Mesenteric fat pad (tissue), 1 donor: ENCODE data around the gene VSIG10L2. TPM values are rescaled to one million over a fixed set of nuclear protein-coding genes. Genes with fewer than 3 reads are reported as not detected.
"Not testable (repeated sequence)": the region's sequence is repeated elsewhere in the genome, so short reads cannot be mapped to it uniquely, and the experiment has no call there.

Experiments used
- DNase-seq: peaks from one replicate; pipeline ENCODE4 v3.0.0-alpha.2; 2020; ENCODE audit warnings: low spot score
- long read RNA-seq: library from polyadenylated mRNA; unstranded; transcript quantifications from one replicate; pipeline ENCODE4 v2.0.0, GENCODE V29; 2020
- total RNA-seq: library from RNA; stranded (reverse); fragmentation: NEBNext Ultra II Directional; extraction: Animal tissue kit (Norgen Biotek cat#: 25700); gene quantifications from one replicate; pipeline ENCODE4 v1.2.1, GENCODE V29; 2021
- donor health status: DM: yes; HTN: yes; CAD: no.

Gene VSIG10L2
- not detected for total RNA-seq
- long read RNA-seq, result 0 reads

DNA sequence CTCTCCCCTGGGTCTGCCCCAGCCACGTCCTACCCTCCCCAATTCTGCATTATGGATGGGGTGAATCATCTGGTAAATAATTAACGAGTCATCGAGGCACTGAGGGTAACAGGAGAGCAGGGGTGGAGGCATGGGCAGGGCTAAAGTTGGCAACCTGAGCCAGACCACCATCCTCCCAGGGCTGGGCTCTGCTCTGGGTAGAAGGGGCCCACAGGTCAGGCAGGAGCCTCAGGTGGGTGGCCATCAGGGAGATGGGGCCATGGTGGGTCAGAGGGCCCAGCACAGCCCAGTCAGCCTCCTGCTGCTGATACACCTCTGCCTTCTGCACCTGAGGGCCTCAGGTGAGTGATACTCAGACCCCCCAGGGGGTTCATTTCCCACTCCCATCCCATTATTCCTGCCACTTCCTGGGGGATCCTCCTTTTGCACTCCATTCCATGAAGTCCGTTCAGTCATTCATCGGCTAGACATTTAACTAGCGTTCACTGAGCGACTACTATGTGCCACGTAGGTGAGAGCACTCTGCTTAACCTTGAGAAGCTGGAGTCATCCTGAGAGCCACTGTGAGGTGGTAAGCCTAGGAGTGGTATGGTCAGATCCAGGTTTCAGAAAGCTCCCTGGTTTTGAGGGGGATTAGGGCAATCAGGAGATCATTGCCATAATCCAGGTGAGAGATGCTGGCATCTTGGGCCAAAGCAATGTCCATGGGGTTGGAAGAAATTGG, at the start of gene VSIG10L2:
Gene VSIG10L2, plus strand, starts transcription at position 248 of the 724 bp plus-strand sequence. Its CDS starts 12 bp downstream, at position 260.
- DNase-seq, result peak; percentile 22

DNA sequence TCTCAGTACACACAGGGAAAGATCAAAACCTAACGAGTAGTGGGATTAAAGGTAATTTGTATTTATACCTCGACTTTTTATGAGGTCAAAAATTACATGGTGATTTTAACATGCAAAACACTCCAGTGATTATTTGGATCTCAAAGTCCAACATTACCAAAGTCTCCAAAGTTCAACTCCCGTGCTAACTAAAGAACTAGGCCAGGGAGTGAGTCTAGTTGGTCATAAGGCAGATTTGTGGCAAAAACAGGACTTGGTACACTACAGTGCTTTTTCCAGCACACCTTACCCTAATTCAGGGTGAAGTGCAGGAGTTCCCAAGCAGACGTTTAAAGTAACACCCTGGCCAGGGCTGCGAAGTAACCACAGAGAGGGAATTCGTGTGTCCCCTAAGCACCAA, 44.0 kb upstream of the VSIG10L2 start:
- DNase-seq, result no peak

DNA sequence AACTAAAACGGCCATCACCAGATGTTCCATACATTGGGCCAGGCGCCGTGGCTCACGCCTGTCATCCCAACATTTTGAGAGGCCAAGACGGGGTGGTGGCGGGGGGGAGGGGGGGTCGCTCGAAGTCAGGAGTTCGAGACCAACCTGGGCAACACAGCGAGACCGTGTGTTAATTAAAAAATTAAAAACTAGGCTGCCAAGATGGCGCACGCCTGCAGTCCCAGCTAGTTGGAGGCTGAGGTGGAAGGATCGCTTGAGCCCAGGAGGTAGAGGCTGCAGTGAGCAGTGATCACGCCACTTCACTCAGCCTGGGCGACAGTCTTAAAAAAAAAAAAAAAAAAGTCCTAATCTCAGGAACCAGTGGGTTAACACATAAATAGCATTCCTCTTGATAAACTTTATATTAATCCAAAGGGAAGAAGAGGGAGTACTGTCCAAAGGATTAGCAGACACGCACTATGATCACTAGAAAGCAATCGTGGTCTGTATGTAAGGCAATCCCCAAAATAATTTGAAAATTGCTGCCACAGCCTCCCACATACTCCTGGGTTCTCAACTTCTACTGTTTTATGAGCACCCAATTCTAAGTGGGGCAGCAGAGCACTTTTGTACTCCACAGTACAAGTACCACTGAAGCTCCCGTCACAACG, 43.4 kb upstream of the VSIG10L2 start:
- DNase-seq, result no peak

DNA sequence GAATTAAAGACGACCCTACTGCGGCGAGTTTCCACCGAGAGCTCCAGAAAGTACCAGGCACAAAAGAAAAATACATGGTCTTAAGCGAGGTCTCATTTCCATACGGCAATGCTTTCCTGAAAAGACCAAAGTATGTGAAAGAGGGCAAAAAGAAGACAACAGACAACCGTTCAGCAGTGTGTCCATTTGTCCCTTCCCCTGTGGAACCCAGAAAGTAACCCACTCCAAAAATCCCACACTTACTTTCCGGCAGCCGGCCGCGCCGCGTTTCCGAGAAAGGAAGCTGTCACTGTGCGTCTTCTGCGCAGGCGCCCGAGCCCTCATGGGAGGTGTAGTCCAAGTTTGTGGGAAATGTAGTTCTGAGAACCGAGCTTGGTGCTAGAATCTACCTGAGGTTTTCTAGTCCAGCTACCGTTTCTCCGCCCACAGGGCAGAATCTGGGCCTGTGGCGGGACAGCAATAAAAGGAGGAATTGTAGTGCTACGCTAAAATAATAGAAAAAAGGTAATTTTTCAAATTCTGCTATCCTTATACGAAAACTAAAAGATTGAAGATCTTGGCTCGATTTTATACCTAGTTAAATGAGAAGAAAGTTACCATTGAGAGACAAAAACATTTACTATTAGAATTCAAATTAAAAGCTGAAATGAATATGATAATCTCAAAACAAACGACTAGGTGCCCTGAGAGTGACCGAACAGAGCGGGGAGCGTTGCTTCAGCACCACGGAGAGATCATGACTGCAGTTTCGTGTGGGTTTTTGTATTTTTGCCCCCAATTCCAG, 42.7 kb upstream of the VSIG10L2 start, which contains the start of gene PUS3:
Gene PUS3, minus strand, starts transcription at position 280 of the 784 bp plus-strand sequence. CDS start 6,922 bp downstream, outside the sequence.
- DNase-seq, result peak; percentile 97

DNA sequence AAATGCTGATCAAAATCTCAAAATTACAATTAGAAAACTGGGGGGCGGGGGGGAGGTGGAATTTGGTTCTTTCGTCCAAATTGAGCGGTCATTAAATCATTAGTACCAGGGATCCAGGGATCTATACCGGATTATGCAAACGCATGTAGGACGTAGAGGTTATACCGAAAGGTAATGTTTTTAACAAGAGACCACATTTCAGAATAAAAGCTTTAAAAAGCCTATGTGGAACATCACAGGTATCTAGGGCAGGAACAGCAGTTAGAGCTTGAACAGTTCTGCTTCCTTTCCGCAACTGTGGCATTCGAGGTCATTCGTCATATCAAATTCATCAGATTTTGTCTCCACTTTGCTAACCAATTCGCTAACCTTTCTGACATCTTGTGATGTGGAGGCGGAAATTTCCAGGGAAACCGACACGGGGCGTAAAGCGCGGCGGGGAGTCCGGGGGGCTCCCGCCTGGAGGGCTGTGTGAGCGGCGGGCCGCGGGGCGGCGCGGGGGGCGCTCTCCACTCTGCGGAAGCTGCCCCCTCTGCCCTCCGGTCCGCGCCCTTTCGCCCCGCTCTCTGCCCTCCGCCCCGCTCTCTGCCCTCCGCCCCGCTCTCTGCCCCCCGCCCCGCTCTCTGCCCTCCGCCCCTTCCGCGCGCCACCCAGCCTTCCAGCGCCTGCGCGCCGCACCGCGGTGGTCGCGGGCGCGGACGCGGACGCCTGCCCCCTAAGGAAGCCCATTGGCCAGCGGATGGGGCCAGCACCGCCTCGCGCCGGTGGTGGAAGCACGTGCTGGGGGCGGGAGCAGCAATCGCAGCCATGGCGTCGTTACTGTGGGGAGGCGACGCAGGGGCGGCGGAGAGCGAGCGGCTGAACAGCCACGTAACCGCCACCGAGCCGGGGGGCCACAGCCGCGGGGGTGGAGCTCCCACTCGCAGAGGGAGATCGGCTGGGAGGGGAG, 41.9 kb upstream of the VSIG10L2 start, which contains the start of gene DDX25:
Gene DDX25, plus strand, starts transcription at position 798 of the 949 bp plus-strand sequence. Its CDS starts 10 bp downstream, at position 808.
- no peak for DNase-seq

DNA sequence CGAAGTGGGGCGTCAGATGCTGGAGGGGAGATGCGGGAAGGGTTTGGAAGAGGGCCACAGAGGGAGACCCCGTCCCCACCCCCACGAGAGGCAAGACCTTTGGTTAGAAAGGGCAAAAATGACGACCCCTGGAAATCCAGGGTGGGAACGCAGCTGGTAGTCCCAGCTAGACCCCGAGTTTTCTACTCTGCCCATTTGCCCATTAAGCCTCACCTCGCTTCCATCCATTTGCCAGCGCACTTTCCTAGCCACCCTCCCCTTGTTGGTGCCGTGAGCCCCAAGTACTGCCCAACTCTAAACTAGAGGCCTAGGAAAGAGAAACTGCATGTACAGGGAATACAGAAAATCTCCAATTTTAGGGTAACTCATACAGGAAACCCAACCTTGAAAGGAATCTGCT, 41.2 kb upstream of the VSIG10L2 start:
- no peak for DNase-seq

DNA sequence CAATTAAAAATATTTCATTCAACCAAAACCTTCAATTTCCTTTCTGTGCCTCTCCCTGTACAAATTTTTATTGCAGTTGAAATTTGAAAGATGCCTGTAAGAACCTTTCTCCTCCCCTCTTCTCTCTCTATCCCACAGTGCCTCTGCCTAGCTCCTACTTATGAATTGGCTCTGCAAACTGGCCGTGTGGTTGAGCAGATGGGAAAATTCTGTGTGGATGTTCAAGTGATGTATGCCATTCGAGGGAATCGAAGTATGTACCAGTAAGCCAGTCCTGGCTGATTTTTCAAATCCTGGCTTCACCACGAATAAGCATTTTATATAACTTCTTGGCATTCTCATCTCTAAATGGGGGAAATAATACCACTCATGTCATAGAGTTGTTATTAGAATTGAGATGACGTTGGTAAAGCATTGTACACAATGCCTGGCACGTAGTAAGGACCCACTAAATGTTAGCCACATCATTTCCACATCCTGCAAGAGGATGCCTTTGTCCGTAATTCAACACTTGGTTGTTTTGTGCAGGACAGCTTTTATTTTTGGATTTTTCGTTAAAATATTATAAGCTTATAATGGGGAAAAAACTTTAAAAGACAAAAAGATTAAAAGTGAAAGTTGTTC, 35.5 kb upstream of the VSIG10L2 start:
- DNase-seq, result no peak

DNA sequence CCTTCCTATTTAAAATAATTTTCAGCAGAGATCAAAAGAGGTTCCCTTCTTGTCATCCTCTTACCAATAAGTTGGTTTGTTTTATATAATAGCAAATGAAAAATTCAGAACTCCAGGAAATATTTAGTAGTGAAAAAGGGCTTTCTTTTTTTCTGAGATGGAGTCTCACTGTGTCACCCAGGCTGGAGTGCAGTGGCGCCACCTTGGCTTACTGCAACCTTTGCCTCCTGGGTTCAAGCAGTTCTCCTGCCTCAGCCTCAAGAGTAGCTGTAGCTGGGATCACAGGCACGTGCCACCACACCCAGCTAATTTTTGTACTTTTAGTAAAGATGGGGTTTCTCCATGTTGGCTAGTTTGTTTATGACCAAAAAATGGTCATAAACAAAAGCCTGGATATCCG, 31.2 kb upstream of the VSIG10L2 start:
- not testable (repeated sequence) for DNase-seq

DNA sequence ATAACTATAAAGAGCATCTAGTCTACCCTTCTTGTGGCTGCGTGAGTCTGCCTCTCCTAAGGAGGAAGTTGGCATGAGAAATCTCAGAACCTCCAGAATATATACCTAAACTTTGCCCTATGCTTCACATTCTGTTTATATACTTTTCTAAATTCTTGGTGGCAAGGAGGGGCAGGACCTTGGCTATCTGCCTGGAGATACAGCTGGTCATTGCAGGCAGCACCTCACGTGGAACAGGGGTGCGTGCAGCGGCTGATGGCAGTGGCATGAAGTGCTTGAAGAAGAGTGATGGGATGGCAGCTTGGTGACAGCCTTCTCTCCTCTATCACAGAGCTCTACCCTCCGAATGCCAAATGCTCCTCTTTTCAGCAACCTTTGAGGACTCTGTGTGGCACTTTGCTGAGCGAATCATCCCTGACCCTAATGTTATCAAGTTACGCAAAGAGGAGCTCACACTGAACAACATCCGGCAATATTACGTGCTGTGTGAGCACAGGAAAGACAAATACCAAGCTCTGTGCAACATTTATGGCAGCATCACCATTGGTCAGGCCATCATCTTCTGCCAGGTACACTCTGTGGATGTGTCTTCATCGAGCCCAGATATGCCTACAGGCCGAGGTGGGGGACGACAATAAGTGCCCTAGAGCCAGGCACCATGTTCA, 29.0 kb upstream of the VSIG10L2 start:
- DNase-seq, result no peak

DNA sequence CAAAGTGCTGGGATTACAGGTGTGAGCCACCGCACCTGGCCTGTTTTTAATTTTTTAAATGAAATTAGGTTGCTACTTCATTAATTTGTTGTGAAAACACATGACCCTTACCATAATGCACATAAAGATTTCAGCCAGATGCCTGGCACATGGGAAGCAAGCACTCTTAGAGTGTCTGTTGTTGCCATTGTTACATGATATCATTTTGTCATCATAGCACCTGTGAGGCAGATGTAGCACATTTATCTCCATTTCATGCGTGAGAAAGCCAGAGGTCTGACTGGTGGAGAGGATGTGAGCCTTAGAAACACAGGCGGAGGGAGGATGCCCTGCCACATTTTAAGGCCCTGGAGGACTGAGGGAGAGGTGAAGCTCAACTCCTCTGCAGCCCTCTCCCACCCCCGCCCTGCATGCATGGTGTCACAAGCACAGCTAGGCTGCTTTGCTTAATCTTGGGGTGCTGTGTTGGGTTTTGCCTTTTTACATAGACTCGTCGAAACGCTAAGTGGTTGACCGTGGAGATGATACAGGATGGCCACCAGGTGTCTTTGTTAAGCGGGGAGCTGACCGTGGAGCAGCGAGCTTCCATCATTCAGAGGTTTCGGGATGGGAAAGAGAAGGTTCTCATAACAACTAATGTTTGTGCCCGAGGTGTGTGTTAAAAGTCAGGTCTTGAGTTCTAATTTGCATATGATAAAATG, 27.6 kb upstream of the VSIG10L2 start:
- DNase-seq, result no peak

DNA sequence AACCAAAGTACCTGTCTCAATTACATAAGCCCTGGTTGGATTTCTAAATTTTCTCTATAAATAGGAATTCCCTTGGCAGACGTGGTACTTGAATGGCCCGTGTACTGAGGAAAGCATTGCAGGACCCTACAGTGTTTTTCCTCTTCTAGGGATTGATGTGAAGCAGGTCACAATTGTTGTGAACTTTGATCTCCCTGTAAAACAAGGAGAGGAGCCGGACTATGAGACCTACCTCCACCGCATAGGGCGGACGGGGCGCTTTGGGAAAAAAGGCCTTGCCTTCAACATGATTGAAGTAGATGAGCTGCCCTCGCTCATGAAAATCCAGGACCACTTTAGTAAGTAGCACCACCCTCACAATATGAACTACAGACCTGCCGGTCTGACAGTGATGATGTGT, 24.8 kb upstream of the VSIG10L2 start:
- no peak for DNase-seq

DNA sequence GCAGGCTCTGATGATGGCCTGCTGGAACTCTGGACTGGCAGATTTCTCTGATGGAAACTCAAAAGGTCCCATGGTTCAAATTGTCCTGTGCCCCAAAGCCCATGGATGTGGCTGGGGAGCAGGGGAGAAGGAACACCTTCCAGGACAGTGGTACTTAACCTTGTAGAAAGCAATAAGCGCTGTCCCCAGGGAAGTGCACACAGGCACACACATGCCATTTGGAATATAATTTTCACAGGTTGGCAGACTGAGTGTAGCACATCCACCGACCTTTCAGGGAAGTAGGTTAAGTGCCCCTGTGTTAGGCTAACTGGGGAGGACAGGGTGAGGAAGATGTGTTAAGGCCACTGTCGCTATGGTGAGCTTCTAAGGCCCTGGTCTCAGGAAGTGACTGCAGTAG, 23.7 kb upstream of the VSIG10L2 start:
- no peak for DNase-seq

DNA sequence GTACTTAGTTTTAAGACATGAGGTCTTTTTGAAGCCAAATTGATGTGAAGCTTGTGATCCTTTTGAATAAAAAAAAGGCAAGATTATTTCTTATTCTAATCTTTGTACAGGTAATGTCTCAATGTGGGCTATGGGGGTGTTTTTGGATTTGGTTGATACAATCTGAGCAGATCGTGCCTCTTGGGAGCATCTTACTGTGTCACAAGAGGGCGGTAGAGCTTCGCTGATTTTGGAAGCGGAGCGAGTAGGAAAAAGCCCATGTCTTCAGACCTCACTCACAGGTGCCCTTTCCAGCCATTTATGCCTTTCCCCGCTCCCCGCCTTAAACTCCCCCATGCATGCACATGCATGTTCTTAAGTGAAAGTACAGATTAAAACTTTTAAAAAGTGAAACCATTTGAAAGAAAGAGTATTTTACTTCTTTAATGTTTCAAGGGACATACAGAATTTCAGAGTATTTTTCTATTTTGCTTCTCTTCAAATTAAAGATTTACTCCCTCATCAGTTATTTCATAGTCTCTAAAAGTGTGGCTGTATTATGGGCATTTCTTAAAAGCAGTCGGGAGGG, 22.7 kb upstream of the VSIG10L2 start:
- DNase-seq, result no peak

DNA sequence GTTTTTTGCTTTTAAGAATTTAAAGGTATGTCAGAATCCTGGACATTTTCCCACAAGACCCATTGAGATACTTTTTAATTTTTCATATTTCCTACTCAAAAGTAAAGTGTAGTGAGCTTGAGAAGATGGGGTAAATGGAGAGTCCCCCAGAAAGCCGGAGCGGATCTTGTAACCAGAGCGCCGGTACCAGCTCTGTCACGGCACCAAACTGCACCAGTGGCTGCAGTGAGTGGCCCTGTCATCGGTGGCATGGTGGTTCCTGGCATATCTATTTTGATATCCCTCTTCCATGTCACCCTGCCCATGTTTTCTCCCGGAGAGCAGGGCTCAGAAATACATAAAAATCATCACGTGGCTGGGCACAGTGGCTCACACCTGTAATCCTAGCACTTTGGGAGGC, 22.2 kb upstream of the VSIG10L2 start:
- DNase-seq, result no peak

DNA sequence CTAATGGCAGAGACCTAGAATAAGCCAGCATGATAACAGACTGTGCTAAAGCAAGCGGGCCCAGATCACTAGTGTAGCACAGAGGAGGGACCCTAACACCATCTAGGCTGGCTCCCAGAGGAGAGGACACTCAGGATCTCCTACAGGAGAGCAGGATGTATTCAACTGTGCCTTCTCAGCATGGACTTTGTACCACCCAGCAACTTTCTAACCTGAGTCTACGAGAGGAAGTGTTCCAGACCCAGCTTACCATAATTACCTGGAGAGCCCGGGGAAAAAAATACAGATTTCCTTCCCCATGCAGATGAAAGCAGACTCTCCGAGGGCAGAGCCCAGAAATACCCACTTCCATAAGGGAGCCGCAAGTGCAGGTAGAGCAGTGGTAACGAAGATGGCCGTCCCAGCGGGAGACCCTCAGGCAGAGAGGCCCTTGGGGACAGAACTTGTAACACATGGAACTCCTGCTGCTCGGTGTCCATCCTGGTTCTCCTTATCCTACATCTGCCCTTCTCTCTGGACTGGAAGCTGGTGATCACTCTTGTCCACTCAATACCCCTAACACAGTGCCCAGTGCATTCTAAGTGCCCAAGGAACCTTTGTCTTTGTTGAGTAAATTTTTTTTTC, 21.3 kb upstream of the VSIG10L2 start:
- no peak for DNase-seq

DNA sequence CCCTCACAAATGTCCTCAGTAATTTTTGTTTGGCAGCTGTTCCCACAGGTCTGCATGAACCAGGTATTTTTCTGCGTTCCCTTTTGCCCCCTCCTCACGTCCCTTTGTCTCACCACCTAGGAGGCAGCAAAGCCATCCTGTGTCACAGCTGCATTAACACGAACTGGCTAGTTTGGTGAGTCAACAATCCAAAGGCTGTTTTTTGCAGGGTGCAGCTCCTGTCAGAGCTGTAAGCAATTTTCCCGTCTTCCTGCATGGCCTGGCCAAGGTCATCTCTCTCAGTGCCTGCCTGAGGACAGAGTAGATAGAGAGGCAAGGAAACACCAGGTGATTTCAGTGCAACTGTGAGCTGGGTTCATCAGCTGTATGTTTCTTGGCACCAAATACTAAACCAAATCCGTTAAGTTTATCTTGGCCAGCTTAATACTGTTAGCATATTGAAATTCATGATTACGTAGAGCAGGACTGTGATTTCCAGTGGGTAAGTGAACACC, 20.6 kb upstream of the VSIG10L2 start:
- DNase-seq, result no peak

DNA sequence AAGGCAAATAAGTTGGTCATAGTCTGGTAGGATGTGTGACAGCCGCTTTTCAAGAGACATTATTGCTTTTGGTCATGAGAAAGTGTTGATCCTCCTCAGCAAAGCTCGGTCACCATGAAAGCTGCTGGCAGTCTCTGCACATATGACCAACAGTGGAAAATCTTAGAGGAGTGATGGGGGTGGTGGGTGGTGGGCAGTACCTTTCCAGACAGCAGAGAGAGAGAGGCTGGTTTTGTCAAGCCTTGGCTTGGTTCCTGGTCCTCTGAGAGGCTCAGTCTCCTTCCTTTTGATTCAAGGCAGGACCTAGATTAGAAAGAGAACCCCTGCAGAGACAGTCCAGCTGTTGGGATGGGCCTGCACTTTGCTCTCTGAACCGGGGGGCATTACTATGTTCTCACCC, 20.0 kb upstream of the VSIG10L2 start:
- no peak for DNase-seq

DNA sequence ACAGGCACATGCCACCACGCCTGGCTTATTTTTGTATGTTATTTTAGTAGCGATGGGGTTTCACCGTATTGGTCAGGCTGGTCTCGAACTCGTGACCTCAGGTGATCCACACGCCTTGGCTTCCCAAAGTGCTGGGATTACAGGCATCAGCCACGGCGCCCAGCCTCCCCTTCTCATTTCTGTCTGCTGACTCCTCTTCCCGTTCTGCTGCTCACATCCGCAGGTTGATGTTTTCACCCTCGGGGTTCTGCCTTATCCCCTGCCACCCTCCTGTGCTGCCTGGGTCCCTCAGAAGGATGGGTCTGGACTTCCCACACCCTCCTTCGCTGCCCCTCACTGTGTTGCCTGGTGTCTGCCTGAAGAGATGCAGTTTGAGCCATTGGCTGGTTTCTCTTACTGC, 19.2 kb upstream of the VSIG10L2 start:
- no peak for DNase-seq
